Measurements from ENCODE around the gene KIFC3. TPM values are rescaled to one million over a fixed set of nuclear protein-coding genes. Genes with fewer than 3 reads are reported as not detected.

The KIFC3 gene
- total and polyA plus RNA-seq, 2 of the 13 experiments (the other 11 are each of a cell fraction or from before 2014, with no cell fraction given): 42.1 to 45.3 TPM

GRCh38 chr16:57826706-57827625, 24.7 kb upstream of the KIFC3 start (continued):
- TF ChIP-seq FOXA3 (CRISPR knock-in tag; IDR thresholded peaks at IDR 0.05): peak; percentile 70
- TF ChIP-seq MAFF (IDR thresholded peaks at IDR 0.05; ENCODE audit: low read depth, low read length): peak; percentile 43; the same call in 1 of the 2 replicates
- no peak for TF ChIP-seq TEF (CRISPR knock-in tag; IDR thresholded peaks at IDR 0.05)
- TF ChIP-seq CCDC6 (CRISPR knock-in tag; IDR thresholded peaks at IDR 0.05): peak; percentile 89; the same call in 1 of the 2 replicates
- peak; percentile 26; the same call in 1 of the 2 replicates for TF ChIP-seq ZNF205 (CRISPR knock-in tag; IDR thresholded peaks at IDR 0.05)
- no peak; the same call in 1 of the 2 replicates for TF ChIP-seq GATAD1 (CRISPR knock-in tag; IDR thresholded peaks at IDR 0.05)
- no peak for TF ChIP-seq ZC3H13 (CRISPR knock-in tag; IDR thresholded peaks at IDR 0.05)
- TF ChIP-seq ELF3 (CRISPR knock-in tag; IDR thresholded peaks at IDR 0.05): peak; percentile 74
- peak; percentile 84 for TF ChIP-seq ZNF564 (CRISPR knock-in tag; IDR thresholded peaks at IDR 0.05)
- peak; percentile 89; the same call in 1 of the 2 replicates for TF ChIP-seq HES4 (CRISPR knock-in tag; IDR thresholded peaks at IDR 0.05; ENCODE audit: borderline replicate concordance)
- TF ChIP-seq ARHGAP35 (CRISPR knock-in tag; IDR thresholded peaks at IDR 0.05; ENCODE audit: borderline replicate concordance): peak; percentile 69; the same call in 1 of the 2 replicates
- no peak for TF ChIP-seq E2F5 (CRISPR knock-in tag; conservative IDR thresholded peaks at IDR 0.05)
- no peak for TF ChIP-seq SP140L (CRISPR knock-in tag; IDR thresholded peaks at IDR 0.05; ENCODE audit: borderline replicate concordance)
- TF ChIP-seq DNMT1 (CRISPR knock-in tag; IDR thresholded peaks at IDR 0.05): peak; percentile 90
- no peak for TF ChIP-seq ZNF562 (CRISPR knock-in tag; IDR thresholded peaks at IDR 0.05; ENCODE audit: borderline replicate concordance)
- peak; percentile 79; the same call in 1 of the 2 replicates for TF ChIP-seq ZBTB3 (CRISPR knock-in tag; IDR thresholded peaks at IDR 0.05; ENCODE audit: borderline replicate concordance, low read depth)
- TF ChIP-seq FOXC1 (CRISPR knock-in tag; IDR thresholded peaks at IDR 0.05; ENCODE audit: borderline replicate concordance): peak; percentile 90
- TF ChIP-seq MXD1 (CRISPR knock-in tag; IDR thresholded peaks at IDR 0.05): peak; percentile 89
- peak; percentile 99 for TF ChIP-seq RXRA (CRISPR knock-in tag; IDR thresholded peaks at IDR 0.05)
- no peak for TF ChIP-seq ZNF337 (CRISPR knock-in tag; IDR thresholded peaks at IDR 0.05; ENCODE audit: borderline replicate concordance, low read depth)
- no peak; the same call in 1 of the 2 replicates for TF ChIP-seq ZNF777 (CRISPR knock-in tag; IDR thresholded peaks at IDR 0.05)
- peak; percentile 60 for TF ChIP-seq POLR2G (IDR thresholded peaks at IDR 0.05; ENCODE audit: low read depth, low read length)
- no peak for TF ChIP-seq ELK4 (CRISPR knock-in tag; IDR thresholded peaks at IDR 0.05; ENCODE audit: borderline replicate concordance)
- 0 out of 2 replicates have a peak, but pooled peaks have one; percentile 77 for TF ChIP-seq ZNF275 (CRISPR knock-in tag; IDR thresholded peaks at IDR 0.05; ENCODE audit: borderline replicate concordance)

All from HepG2 (cell line).